H9 (cell line): ENCODE results near the gene MPHOSPH6. TPM values are rescaled to one million over a fixed set of nuclear protein-coding genes. Genes with fewer than 3 reads are reported as not detected.

ENCODE experiments used
- DNase-seq: peaks from one replicate; pipeline ENCODE4 v3.0.0-alpha.2; 2017
- H2AFZ ChIP-seq: one replicate; pipeline ENCODE4 v1.6.1; 2013; ENCODE audit warnings: mild to moderate bottlenecking, low read length, control low read depth, moderate library complexity
- H2AK5ac ChIP-seq: 2 replicates; pipeline ENCODE4 v1.6.1; 2013; ENCODE audit warnings: low read length, control low read depth, mixed read lengths; ENCODE audit not compliant: insufficient read length
- H2BK120ac ChIP-seq: one replicate; pipeline ENCODE4 v1.6.1; 2013; ENCODE audit warnings: low read depth, mild to moderate bottlenecking, low read length, control low read depth, inconsistent platforms; ENCODE audit not compliant: poor library complexity, severe bottlenecking
- H2BK12ac ChIP-seq: 2 replicates; pipeline ENCODE4 v1.6.1; 2013; ENCODE audit warnings: low read length, control low read depth, mixed read lengths, low read depth; ENCODE audit not compliant: insufficient read length
- H2BK15ac ChIP-seq: 2 replicates; pipeline ENCODE4 v1.6.1; 2013; ENCODE audit warnings: low read depth, low read length, control low read depth
- H2BK20ac ChIP-seq: one replicate; pipeline ENCODE4 v1.6.1; 2013; ENCODE audit warnings: low read depth, mild to moderate bottlenecking, low read length, control low read depth, inconsistent platforms; ENCODE audit not compliant: poor library complexity, severe bottlenecking
- H2BK5ac ChIP-seq: 2 replicates; pipeline ENCODE4 v1.6.1; 2013; ENCODE audit warnings: low read length, control low read depth, mixed read lengths; ENCODE audit not compliant: insufficient read length
- H3K14ac ChIP-seq: 2 replicates; pipeline ENCODE4 v1.6.1; 2013; ENCODE audit warnings: low read length, control low read depth; ENCODE audit not compliant: insufficient read depth
- H3K18ac ChIP-seq: 2 replicates; pipeline ENCODE4 v1.6.1; 2013; ENCODE audit warnings: low read depth, mild to moderate bottlenecking, mixed read lengths, low read length, control low read depth; ENCODE audit not compliant: insufficient read length
- H3K23ac ChIP-seq: 2 replicates; pipeline ENCODE4 v1.6.1; 2013; ENCODE audit warnings: low read length, control low read depth, mixed read lengths, low read depth; ENCODE audit not compliant: insufficient read length
- H3K23me2 ChIP-seq: 2 replicates; pipeline ENCODE4 v1.6.1; 2013; ENCODE audit warnings: low read depth, mild to moderate bottlenecking, mixed read lengths, low read length, control low read depth; ENCODE audit not compliant: insufficient read length, poor library complexity, severe bottlenecking
- H3K27ac ChIP-seq: 2 replicates; pipeline ENCODE4 v1.5.1; 2013; ENCODE audit warnings: low read length, control low read depth, mixed read lengths, low read depth; ENCODE audit not compliant: insufficient read length
- H3K27me3 ChIP-seq: 2 replicates; pipeline ENCODE4 v1.6.1; 2013; ENCODE audit warnings: low read length, control low read depth, inconsistent platforms; ENCODE audit not compliant: insufficient read depth
- H3K4ac ChIP-seq: 2 replicates; pipeline ENCODE4 v1.6.1; 2013; ENCODE audit warnings: low read depth, mild to moderate bottlenecking, control low read depth, inconsistent platforms, low read length, moderate library complexity
- H3K4me1 ChIP-seq: 2 replicates; pipeline ENCODE4 v1.6.1; 2013; ENCODE audit warnings: low read length, control low read depth, inconsistent platforms; ENCODE audit not compliant: insufficient read depth
- H3K4me2 ChIP-seq: 2 replicates; pipeline ENCODE4 v1.6.1; 2013; ENCODE audit warnings: low read length, control low read depth, mixed read lengths; ENCODE audit not compliant: insufficient read length, insufficient read depth
- H3K56ac ChIP-seq: 2 replicates; pipeline ENCODE4 v1.6.1; 2013; ENCODE audit warnings: low read depth, mild to moderate bottlenecking, mixed read lengths, low read length, control low read depth; ENCODE audit not compliant: insufficient read length
- H3K79me1 ChIP-seq: 2 replicates; pipeline ENCODE4 v1.6.1; 2013; ENCODE audit warnings: low read depth, mild to moderate bottlenecking, moderate library complexity, low read length, control low read depth, inconsistent platforms; ENCODE audit not compliant: insufficient read depth, poor library complexity, severe bottlenecking
- H3K79me2 ChIP-seq: 2 replicates; pipeline ENCODE4 v1.6.1; 2013; ENCODE audit warnings: low read length, control low read depth, inconsistent platforms; ENCODE audit not compliant: insufficient read depth
- H3K9ac ChIP-seq: 2 replicates; pipeline ENCODE4 v1.6.1; 2013; ENCODE audit warnings: low read length, control low read depth, mixed read lengths; ENCODE audit not compliant: insufficient read length; ENCODE audit errors: extremely low read depth
- H3K9me3 ChIP-seq: one replicate; pipeline ENCODE4 v1.6.1; 2013; ENCODE audit warnings: low read depth, low read length, inconsistent platforms; ENCODE audit not compliant: control insufficient read depth
- H3T11ph ChIP-seq: one replicate; pipeline ENCODE4 v1.6.1; 2013; ENCODE audit warnings: mild to moderate bottlenecking, low read length, control low read depth, inconsistent platforms
- H4K20me1 ChIP-seq: one replicate; pipeline ENCODE4 v1.6.1; 2013; ENCODE audit not compliant: control insufficient read depth, insufficient read length, insufficient read depth
- H4K5ac ChIP-seq: 2 replicates; pipeline ENCODE4 v1.6.1; 2013; ENCODE audit warnings: low read depth, mild to moderate bottlenecking, mixed read lengths, low read length, control low read depth; ENCODE audit not compliant: insufficient read length
- H4K8ac ChIP-seq: replicated peaks from 2 replicates; pipeline ENCODE4 v1.6.1; 2013; ENCODE audit warnings: low read length, control low read depth, mixed read lengths, low read depth; ENCODE audit not compliant: insufficient read length
- H4K91ac ChIP-seq: 2 replicates; pipeline ENCODE4 v1.6.1; 2013; ENCODE audit warnings: low read depth, mild to moderate bottlenecking, moderate library complexity, mixed read lengths, low read length, control low read depth; ENCODE audit not compliant: insufficient read length
- H3K27ac Mint-ChIP-seq, 3 experiments: 2 replicates in 2 of 3; 3 replicates in 1 of 3; pipeline ENCODE4 v1.8.0; 2020 to 2021; ENCODE audit warnings: mixed read lengths in 3 of 3, mild to moderate bottlenecking in 1 of 3, moderate library complexity in 1 of 3
- H3K27me3 Mint-ChIP-seq: 2 replicates; pipeline ENCODE4 v1.8.0; 2021; ENCODE audit warnings: low read depth, mild to moderate bottlenecking, moderate library complexity, mixed read lengths
- H3K36me3 Mint-ChIP-seq, 3 experiments: 2 replicates in 2 of 3; 3 replicates in 1 of 3; pipeline ENCODE4 v1.8.0; 2020 to 2021; ENCODE audit warnings: low read depth in 3 of 3, mixed read lengths in 3 of 3; ENCODE audit not compliant: insufficient read depth in 1 of 3
- H3K4me1 Mint-ChIP-seq, 2 experiments: 2 replicates each; pipeline ENCODE4 v1.8.0; 2020; ENCODE audit warnings: mixed read lengths in 2 of 2
- H3K4me3 Mint-ChIP-seq, 2 experiments: 2 replicates in 1 of 2; 3 replicates in 1 of 2; pipeline ENCODE4 v1.8.0; 2020 to 2021; ENCODE audit warnings: mild to moderate bottlenecking in 2 of 2, mixed read lengths in 2 of 2, moderate library complexity in 1 of 2
- H3K9me3 Mint-ChIP-seq, 2 experiments: 2 replicates in 1 of 2; 3 replicates in 1 of 2; pipeline ENCODE4 v1.8.0; 2020; ENCODE audit warnings: mild to moderate bottlenecking in 2 of 2, mixed read lengths in 2 of 2, moderate library complexity in 1 of 2
- WGBS: extraction: QIAGEN DNeasy Blood & Tissue Kit; methylation state at CpG from one replicate; pipeline ENCODE4 v1.1.7; 2013; ENCODE audit warnings: missing lambda C conversion rate, low lambda C conversion rate, mixed read lengths; ENCODE audit not compliant: insufficient read length; ENCODE audit errors: extremely low coverage; 5-methylcytosine and 5-hydroxymethylcytosine counted together
- total RNA-seq: library from RNA; stranded (reverse); gene quantifications from 2 replicates; pipeline ENCODE4 v1.2.1, GENCODE V29; 2021
- TF ChIP-seq, protein P1 (sequence below): fragments of 200-600 bp; sonication (generic); conservative IDR thresholded peaks from 3 replicates; pipeline ENCODE4 v1.8.0; 2021; ENCODE audit warnings: antibody characterized with exemption, mild to moderate bottlenecking

Gene MPHOSPH6
- total RNA-seq, 1 experiment from 2014 or later, result 38.3 TPM

- no peaks in the 10 kb centered on the region for H4K20me1 ChIP-seq
- no peak for DNase-seq
- no peak overlapping the region for H2BK5ac ChIP-seq
- no peak overlapping the region for H3K4me2 ChIP-seq
- Mint-ChIP-seq H3K4me3 (no peak overlapping the region), H3K4me1 (peaks cover 5 to 10% of the 10 kb centered on the region in 2 experiments), H3K36me3 (no peaks in the 10 kb centered on the region), H3K9me3 (no peaks in the 10 kb centered on the region), H3K27ac (no peak overlapping the region), H3K27me3 (peaks cover 11% of the 10 kb centered on the region)
- H3K23me2 ChIP-seq, result no peaks in the 10 kb centered on the region
- no peaks in the 10 kb centered on the region for H3K27me3 ChIP-seq
- H3K56ac ChIP-seq, result no peak overlapping the region
- no peaks in the 10 kb centered on the region for H3K79me2 ChIP-seq
- H2BK15ac ChIP-seq, result no peak overlapping the region
- H3K4me1 ChIP-seq, result no peaks in the 10 kb centered on the region
- no peak overlapping the region for H3K4ac ChIP-seq
- no peak overlapping the region for H3K27ac ChIP-seq
- WGBS, result no CpG with 5 or more reads among the region's 4 CpGs
- H2BK120ac ChIP-seq, result no peak overlapping the region
- H2BK20ac ChIP-seq, result no peak overlapping the region
- TF ChIP-seq, protein P1, sequence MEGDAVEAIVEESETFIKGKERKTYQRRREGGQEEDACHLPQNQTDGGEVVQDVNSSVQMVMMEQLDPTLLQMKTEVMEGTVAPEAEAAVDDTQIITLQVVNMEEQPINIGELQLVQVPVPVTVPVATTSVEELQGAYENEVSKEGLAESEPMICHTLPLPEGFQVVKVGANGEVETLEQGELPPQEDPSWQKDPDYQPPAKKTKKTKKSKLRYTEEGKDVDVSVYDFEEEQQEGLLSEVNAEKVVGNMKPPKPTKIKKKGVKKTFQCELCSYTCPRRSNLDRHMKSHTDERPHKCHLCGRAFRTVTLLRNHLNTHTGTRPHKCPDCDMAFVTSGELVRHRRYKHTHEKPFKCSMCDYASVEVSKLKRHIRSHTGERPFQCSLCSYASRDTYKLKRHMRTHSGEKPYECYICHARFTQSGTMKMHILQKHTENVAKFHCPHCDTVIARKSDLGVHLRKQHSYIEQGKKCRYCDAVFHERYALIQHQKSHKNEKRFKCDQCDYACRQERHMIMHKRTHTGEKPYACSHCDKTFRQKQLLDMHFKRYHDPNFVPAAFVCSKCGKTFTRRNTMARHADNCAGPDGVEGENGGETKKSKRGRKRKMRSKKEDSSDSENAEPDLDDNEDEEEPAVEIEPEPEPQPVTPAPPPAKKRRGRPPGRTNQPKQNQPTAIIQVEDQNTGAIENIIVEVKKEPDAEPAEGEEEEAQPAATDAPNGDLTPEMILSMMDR, result no peak
- no peak overlapping the region for H4K91ac ChIP-seq
- H3K79me1 ChIP-seq, result no peaks in the 10 kb centered on the region
- H3K9ac ChIP-seq, result no peak overlapping the region
- H4K8ac ChIP-seq, result no peak overlapping the region
- H3K14ac ChIP-seq, result no peak overlapping the region
- no peak overlapping the region for H4K5ac ChIP-seq
- H3T11ph ChIP-seq, result no peak overlapping the region
- no peak overlapping the region for H3K18ac ChIP-seq
- no peak overlapping the region for H2AK5ac ChIP-seq
- H2BK12ac ChIP-seq, result no peak overlapping the region
- no peak overlapping the region for H2AFZ ChIP-seq
- no peaks in the 10 kb centered on the region for H3K9me3 ChIP-seq
- H3K23ac ChIP-seq, result no peak overlapping the region
These were observed 12.4 kb upstream of the MPHOSPH6 start for GRCh38 chr16:82182266-82183003.
